ENCODE measurements around the gene ADARB1.

The ADARB1 gene

DNA sequence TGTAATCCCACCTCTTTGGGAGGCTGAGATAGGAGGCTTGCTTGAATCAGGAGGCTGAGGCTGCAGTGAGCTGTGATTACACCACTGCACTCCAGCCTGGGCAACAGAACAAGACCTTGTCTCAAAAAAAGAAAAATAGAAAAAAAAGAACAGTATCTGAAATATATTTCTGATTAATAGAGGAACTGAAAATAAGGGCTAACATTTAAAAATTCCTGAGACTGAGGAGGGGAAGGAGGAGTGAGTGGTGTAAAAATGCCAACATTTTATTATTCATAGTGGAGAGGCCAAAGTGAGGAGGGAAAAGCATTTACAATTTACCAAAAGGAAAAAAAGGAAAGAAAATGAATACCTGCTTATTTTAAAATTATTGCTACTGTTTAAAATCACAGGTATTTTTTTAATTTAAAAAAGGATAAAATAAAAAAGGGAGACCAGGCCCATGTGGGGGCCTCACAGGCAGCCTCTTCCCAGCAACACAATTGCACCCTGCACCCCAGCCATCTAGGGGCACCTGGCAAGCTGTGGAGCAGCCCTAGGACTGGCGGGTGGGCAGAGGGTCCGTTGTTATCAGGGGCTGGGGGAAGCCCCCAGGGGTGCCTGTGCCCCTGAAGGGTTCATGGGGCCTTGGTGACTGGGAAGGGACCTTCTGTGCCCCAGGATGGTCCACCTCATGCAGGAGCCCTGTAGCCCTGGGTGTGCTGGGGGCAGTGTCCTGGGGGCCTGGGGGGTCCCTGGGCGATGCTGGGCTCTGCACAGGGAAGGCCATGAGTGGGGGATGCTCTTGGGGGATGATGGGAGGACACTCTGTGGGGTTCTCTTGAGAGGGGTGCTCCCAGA is 34.8 kb upstream of the ADARB1 start:
- no peak for DNase-seq (ENCODE audit: low read depth in 2 of 2)

DNA sequence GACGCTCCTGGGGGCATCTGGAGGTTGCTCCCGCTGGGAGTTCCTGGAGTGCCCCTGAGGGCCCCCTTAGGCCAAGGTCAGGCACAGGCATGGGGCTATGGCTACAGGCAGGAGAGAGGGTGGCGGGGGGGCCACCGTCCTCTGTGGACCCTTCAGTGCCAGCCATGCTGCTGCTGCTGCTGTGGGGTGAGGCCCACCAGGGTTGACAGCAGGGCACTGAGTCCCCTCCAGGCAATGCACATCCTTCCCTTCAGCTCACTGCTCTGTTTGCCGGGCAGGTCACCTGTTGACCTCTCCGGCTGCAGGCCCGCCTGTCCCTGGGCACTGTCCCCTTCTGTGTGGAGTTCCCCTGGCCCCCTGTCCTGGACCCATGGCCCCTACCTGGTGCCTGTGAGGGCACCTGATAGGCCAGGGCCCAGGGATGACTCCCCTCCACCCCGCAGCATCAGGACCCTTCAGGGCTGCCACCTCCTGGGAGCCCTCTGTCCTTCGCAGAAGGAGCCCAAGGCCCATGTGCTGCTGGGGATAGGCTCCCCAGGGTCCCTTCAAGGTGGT is 34.1 kb upstream of the ADARB1 start:
- no peak for DNase-seq (ENCODE audit: low read depth in 2 of 2)

DNA sequence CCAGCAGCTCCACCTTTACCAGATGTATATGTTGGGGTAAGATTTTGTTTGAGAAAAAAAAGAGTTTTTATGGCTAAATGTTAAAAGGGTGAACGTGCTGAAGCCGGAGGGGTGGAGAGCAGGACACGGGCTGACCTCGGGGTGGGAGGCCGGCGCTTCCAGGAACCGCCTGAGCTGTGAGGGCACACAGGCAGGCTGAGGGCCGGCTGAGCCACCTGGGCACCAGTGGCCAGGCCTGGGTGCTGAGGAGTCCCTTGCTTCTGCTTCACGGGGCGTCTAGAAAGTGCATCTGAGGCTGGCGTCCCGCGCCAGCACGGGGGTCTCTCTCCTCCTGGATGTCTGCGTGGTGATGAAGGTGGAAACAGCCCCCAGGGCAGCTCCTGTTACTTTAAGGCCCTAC is 33.6 kb upstream of the ADARB1 start:
- no peak for DNase-seq (ENCODE audit: low read depth in 2 of 2)

DNA sequence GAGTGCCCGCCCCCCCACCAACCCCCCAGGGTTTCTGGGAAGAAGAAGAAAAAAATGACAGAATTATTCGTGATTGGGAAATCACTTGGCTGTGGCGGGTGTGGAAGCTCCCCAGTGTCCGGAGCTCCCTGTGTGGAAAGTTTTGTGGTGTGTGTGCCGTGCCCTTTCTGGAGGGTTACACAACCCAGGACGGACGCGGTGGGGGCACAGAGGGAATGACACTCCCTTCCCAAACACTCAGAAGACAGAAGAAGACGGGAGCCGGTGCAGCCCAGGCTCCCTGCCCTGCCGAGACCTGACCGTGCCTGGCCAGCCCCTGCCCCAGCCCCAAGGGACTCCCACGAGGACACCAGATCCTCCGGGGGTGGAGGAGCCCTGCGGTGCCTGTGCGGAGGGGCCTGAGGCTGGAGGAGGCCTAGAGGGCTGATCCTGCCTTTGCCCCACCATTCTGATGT is 33.0 kb upstream of the ADARB1 start:
- DNase-seq (ENCODE audit: low read depth in 2 of 2): no peak

DNA sequence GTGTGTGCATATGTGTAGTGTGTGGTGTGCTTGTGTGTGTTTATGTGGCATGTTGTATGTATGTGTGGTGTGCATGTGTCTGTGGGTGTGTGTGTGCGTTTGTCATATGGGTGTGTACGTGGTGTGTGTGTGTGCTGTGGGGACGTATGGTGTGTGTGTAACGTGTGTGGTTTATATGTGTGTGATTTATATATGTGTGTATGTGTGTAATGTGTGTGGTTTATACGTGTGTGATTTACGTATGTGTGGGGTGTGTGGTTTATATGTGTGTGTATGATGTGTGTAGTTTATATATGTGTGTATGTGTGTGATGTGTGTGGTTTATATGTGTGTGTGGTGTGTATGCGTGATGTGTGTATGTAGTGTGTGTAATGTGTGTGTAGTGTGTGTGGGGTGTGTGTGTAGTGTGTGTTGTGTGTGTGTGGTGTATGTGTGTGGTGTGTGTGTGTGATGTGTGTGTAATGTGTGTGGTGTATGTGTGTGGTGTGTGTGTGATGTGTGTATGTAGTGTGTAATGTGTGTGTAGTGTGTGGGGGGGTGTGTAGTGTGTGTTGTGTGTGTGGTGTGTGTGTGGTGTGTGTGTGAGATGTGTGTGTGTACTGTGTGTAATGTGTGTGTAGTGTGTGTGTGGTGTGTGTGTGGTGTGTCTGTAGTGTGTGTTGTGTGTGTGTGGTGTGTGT is 32.3 kb upstream of the ADARB1 start:
- DNase-seq (ENCODE audit: low read depth in 2 of 2): no peak

DNA sequence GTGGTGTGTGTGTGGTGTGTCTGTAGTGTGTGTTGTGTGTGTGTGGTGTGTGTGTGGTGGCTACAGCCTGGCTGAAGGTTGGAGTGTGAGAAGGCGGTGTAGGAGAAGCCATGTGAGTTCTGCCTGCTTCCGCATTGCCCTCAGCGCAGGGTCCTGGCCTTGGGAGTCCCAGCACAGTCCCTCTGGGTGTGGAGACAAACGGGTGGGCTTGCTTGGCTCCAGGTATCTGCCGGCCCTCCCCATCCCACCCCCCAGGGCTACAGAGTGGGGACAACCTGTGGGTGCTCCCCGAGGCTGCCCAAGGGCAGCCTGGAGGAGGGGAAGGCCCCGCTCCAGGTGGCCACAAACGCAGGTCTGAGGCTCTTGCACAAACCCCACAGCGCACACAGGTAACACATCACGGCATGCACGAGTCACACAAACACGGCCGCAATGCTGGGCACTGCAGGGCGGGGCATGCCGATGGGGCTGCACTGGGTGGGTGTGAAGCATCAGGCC is 31.7 kb upstream of the ADARB1 start:
- no peak for DNase-seq (ENCODE audit: low read depth in 2 of 2)

DNA sequence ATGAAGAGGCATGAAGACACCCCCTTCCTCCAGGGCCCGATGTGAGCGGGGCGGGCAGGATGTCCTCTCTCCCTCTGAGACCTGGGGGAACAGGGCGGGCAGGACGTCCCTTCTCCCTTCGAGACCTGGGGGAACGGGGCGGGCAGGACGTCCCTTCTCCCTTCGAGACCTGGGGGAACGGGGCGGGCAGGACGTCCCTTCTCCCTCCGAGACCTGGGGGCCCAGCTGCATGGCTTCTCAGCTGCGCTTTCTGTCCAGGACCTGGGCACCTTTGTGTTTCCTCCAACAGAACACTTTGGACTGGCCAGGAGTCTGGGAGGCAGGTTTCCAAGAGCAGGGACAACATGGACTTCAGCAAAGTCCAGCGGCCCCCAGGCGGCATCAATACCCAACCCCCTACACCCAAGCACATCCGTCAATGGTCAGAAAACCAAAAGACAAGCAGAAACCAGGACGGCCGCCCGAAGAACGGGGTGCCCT is 30.8 kb upstream of the ADARB1 start:
- DNase-seq (ENCODE audit: low read depth in 2 of 2): no peak

DNA sequence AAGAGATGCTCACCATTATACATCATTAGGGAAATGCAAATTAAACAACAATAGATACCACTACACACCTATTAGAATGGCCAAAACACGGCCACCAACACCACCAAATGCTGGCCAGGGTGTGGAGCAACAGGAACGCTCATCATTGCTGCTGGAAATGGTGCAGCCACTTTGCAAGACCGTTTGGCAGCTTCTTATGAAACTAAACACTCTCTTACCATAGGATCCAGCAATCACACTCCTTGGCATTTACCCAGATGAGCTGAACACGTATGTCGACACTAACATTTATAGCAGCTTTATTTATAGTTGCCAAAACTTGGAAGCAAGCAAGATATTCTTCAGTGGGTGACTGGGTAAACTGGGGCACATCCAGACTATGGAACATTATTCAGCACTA is 28.9 kb upstream of the ADARB1 start:
- DNase-seq (ENCODE audit: low read depth in 2 of 2): no peak

DNA sequence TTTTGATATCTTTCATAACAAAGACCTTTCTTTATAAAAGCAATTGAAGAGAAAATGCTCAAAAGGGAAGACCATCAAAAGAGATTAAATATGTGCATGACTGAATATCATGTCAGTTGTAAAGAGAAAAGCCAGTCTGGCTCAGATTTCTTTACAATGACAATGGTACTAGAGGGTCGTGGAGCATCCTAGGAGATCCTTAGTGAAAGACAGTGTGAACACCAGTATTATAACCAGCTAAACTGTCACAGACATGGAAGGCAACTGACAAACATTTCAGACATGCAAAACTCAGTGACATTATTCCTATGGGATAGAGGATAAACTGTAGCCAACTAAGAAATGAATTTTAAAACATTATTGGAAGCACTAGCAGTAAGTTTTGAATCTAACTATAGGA is 27.1 kb upstream of the ADARB1 start:
- DNase-seq (ENCODE audit: low read depth in 2 of 2): no peak

DNA sequence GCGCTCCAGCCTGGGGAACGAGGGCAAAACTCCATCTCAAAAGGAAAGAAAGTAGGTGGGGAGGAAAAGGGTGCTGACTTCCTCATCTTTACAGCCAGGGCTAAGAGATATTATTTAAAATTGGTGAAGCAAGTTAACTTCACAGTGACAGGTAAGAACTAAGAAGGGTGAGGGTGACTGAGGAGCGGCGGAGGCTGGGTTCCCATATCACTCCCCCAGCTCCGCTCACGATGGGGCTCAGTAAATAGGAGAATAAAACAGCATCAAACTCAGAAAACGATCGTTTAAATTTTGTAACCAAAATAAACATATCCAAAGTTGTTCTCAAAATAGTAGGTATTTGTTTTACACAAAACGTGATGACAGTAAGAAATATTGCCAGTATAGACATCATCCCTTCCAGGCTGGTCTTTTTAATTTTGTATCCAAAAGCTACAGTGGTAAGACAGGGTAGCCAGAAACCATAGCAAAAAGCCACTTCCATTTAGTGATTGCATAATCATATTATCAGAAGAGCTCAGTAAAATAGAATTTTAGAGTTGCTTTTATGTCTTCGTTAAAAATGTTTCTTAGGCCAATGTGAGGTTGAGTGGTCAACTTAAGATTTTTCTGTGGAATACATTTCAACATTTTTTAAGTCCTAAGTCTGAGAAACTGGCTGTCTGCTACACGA is 26.2 kb upstream of the ADARB1 start:
- DNase-seq (ENCODE audit: low read depth in 2 of 2): no peak

DNA sequence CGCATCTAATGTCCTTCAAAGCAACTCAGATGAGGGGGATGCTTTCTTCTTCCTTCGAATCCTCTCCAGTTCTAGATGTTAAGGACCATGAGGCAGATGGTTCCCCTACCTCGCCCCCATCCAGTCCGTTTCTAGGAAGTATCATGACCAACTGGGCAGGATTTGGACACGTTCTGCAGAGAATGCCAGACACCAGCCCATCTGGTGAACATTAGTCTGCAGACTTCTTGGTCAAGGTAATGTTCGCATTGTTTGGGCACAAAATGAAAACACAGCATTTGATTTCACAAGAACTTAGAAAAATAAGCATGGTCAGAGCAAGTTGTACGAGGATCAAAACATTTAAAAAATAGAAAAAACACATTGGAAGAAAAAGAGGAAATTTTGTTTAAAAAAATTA is 25.4 kb upstream of the ADARB1 start:
- DNase-seq (ENCODE audit: low read depth in 2 of 2): no peak

DNA sequence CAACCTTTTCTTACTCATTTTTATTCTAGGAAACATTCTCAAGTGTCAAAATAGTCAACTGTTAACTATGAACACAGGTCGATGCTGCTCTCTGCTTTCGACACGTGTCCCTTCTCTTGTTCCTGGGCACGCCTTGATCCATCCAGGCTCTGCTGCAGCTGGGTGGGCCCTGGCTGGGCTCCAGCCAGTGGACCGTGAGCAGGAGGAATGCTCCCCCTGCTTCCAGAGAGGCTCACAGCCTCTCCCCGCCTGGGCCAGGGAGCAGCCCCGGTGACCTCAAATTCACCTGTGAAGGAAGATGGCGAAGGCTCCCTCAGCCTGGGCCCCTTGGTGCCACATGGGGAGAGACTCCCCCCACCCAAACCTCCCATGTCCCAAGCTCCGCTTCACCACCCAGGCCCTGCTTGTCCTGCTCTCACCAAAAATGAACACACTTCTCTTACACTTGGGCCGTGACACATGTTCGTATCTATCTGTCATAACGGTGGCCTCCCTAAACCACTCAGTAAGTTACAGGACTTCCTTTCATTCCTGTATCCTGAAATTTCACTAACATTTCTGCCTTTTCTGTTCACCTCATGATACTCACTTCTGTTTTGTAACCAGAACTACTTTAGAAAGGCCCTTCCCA is 24.6 kb upstream of the ADARB1 start:
- no peak for DNase-seq (ENCODE audit: low read depth in 2 of 2)

DNA sequence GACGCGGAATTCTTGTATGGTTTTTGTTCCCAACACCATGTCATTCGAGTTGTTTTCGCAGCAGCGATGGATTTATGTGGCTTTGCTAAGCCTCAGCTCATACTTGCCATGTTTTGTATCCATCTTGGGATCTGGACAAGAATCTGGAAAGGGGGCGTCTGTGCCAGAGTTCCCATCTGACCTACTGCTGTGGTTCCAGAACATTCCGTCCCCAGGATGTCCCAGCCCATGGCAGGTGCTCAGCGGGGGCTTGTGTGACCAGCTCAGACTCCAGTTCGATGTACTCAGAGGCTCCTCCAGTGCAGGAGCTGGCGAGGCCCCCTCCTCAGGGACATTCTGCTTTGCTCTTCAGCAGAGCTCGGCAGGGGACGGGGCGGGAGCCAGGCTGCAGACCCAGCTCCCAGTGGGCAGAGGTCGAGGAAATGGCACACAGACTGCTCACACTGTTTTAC is 24.0 kb upstream of the ADARB1 start:
- DNase-seq (ENCODE audit: low read depth in 2 of 2): no peak

DNA sequence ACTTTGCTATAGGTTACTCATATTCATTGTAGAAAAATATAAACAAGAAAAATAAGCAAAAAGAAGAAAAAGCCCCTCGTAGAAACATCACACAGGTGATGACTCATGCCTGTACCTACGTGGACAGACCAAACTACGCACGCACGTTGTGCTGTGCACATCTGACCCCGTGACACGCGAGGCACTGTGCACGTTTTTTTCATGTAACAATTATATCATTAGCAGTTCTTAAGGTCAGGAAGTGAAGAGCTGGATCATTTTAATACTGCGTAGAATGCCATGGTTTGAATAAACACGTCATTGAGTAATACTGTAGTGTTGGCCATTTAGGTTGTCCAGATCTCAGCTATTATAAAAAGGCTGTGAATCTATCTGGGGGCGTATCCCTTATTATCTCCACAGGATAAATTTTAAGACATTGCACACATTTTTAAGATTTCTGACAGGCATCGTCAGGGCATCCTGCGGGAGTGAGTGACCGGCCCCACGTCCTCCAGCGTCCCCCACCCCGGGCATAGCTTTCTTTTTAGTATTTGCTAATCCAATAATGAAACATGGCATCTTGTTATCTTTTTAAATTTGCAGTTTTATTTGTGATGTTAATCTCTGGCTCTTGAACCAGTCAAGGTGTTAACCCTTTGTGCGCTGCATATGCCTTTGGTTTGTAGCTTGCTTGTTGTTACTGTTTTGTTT is 23.4 kb upstream of the ADARB1 start:
- DNase-seq (ENCODE audit: low read depth in 2 of 2): no peak

DNA sequence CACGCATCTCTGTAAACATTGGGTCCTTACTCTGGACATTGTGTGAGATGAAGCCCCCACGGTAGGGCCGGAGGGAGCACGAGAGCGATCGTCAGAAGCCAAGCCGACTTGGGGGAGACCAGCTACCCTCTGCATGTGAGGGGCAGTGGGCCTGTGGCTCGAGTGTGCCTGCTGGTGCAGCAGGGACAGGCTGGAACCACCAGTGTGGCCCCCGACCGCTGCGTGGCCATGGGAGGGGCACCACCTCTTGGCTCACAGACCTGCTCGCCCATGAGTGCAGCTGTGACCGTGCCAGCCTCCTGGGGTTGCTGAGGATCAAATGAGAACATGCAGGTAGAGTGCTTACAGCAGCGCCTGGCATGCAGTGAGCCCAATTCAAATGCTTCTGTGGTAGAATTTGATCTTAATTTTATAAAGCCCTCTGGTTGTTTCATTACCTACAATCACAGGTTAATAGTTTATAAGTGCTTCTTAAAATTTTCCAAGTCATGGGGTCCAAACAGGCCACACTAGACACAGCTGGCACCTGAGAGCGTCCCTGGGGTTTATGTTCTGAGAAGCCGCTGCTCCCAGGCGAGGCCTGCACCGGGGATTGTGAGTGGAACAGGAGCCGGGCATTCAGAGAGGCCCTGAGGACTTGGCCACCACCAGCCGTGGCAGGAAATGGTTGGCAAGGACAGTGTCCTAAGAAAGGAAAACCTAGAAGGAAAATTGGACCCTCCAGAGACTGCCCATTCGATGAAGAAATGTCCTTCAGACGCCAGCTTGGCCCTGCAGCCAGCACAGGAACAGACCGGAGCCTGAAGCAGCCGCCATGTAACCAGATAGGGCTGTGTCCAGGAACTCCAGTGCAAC is 22.6 kb upstream of the ADARB1 start:
- no peak for DNase-seq (ENCODE audit: low read depth in 2 of 2)

DNA sequence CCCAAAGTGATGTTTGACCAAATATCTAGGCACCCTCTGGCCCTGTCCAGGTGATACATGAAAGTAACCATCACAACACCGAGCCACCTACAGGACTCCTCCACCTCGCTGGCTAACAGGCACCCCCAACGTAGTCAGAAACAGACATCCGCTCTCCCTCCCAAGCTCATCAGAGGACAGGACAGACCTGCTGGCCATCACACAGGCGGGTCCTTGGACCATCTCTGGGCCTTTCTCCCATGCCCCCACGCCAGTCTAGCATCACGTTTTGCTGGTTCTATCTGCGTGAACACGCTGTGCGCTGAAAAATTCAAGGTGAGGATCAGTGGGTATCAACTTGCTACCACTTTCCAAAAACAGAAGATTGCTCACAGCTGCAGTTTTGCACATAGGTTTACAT is 21.4 kb upstream of the ADARB1 start:
- no peak for DNase-seq (ENCODE audit: low read depth in 2 of 2)

DNA sequence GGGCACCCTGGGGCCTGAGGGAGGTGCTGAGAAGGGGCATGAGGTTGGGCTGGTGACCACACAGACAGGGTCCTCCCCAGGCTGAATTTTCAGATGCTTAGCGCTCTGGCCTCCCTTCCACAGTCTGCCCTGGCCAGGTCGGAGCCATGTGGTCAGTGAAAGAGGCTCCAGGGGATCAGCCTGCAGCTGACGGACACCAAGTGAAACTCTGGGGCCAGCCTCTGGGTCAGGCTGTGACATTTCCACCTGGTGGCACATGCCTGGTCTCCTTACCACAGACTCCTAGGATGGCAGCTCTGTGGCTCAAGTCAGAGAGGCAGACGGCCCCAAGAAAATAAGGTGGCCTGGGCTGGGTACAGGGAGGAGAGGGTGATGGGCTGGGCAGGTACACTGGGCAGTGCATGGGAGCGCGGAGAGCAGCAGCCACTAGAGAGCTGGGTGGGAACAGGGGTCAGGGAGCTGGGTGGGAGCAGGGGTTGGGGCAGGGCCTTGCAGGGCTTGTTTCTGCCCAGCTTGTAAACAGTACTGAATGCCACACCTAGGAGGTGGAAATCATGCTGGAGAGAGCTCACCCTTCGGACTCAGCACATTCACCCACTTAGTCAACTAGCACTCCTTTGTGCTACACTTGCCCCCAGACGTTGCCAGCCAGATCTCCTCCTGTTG is 20.7 kb upstream of the ADARB1 start:
- DNase-seq (ENCODE audit: low read depth in 2 of 2): no peak

DNA sequence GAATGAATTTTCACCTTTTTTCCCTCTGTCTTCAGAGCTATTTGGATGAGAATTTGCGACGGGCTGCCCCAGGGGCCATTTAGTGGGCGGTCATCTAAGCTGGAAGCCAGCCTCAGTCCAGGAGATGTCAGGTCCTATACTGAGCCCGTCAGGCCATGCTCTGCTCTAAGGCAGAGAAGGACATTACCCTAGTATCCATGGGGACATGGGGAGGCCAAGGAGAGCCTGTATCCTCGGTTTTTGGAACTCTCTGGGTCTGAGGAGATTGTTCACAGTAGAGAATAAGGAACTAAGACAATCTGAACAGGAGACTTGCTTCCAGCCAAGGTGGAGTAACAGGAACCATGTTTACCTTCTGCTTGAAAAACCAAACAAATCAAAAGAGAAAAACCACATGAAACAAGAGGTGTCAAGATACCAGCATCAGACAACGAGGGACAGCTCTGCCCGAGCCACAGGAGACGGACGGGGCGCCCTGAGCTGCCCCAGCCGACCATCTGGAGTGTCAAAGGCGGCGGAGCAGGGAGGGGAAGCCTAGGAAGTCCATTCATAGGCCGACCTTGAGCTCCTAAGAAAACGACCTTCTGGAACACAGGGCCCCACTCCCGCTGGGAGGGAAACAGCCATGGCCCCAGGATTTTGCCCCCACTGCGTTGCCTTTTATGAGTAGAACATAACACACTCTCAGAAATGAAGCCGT is 20.0 kb upstream of the ADARB1 start:
- no peak for DNase-seq (ENCODE audit: low read depth in 2 of 2)
